Measurements from ENCODE around the gene RAB17. TPM values are rescaled to one million over a fixed set of nuclear protein-coding genes. Genes with fewer than 3 reads are reported as not detected.
"Not testable (repeated sequence)": the region's sequence is repeated elsewhere in the genome, so short reads cannot be mapped to it uniquely, and the experiment has no call there.

The RAB17 gene
- total and polyA plus RNA-seq, 2 of the 4 experiments (the other 2 are of a cell fraction), result 0.41 TPM; not detected in 1

DNA sequence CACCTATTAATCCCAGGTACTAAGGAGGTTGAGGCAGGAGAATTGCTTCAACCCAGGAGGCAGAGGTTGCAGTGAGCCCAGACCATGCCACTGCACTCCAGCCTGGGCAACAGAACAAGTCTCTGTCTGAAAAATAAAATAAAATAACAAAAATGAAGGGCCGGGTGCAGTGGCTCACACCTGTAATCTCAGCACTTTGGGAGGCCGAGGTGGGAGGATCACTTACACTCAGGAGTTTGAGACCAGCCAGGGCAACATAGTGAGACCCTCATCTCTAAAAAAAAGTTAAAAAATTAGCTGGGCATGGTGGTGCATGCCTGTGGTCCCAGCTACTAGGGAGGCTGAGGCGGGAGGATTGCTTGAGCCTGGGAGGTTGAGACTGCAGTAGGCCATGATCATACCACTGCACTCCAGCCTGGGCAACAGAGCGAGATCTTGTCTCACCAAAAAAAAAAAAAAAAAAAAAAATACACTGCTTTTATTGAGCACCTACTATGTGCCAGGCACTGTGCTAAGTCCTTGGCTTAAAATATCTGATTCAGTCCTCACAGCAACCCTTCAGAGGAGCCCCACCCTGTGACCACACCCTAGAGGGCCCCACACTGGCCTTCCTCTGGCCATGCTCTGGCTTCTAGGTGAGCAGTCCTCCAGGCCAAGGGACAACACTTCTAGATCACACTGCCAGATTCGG lies 5.4 kb upstream of the RAB17 start:
- CTCF ChIA-PET, result interaction anchor here (0.7 kb wide), 1 partner anchor 176 kb away, joined by 4 read pairs; no protein-coding TSS in a partner anchor
- ATAC-seq (ENCODE audit: low read depth); H2BK5ac ChIP-seq (ENCODE audit: low read depth, low read length, poor library complexity, severe bottlenecking); H2BK120ac ChIP-seq (ENCODE audit: low read depth, low read length); H2AK9ac ChIP-seq (replicated peaks; ENCODE audit: low read depth, low read length, poor library complexity); H3K23ac ChIP-seq (ENCODE audit: low read depth, low read length); H3K4me1 ChIP-seq (ENCODE audit: control insufficient read depth, insufficient read depth, low read length); H2BK20ac ChIP-seq (ENCODE audit: low read depth, low read length); H3K56ac ChIP-seq (ENCODE audit: extremely low read depth, insufficient read depth, low read length); POLR2A ChIA-PET (ENCODE audit: unreplicated experiment); H4K91ac ChIP-seq (ENCODE audit: insufficient read depth, low read depth, low read length); H3K27ac ChIP-seq (ENCODE audit: insufficient read depth, low read length); in situ Hi-C loops (cut with MboI; ENCODE audit: low sequenced_read_pairs); H4K8ac ChIP-seq (ENCODE audit: low read depth in 2 of 2, low read length in 2 of 2); dilution Hi-C loops (cut with HindIII; ENCODE audit: low sequenced_read_pairs, unreplicated experiment); H3K18ac ChIP-seq (ENCODE audit: low read depth, low read length); H2AFZ ChIP-seq (replicated peaks; ENCODE audit: low read length, poor library complexity); H3K36me3 ChIP-seq (ENCODE audit: control insufficient read depth, insufficient read depth, low read length); H3K79me1 ChIP-seq (ENCODE audit: low read depth in 1 of 2, low read length in 2 of 2); H3K9ac ChIP-seq (ENCODE audit: low read depth, low read length); H4K5ac ChIP-seq (ENCODE audit: low read depth, low read length); H2BK15ac ChIP-seq (ENCODE audit: low read depth, low read length); H3K9me3 ChIP-seq (ENCODE audit: control insufficient read depth, insufficient read depth, low read length); H4K20me1 ChIP-seq (ENCODE audit: insufficient read depth, low read length); intact Hi-C loops (cut with micrococcal nuclease); H3K27me3 ChIP-seq (ENCODE audit: control insufficient read depth, insufficient read depth, low read length); H2AK5ac ChIP-seq (ENCODE audit: low read depth, low read length); H3K4ac ChIP-seq (ENCODE audit: low read depth, low read length); BruUV-seq (replicated peaks); H3K9me1 ChIP-seq (ENCODE audit: insufficient read depth, low read length); H3K14ac ChIP-seq (replicated peaks; ENCODE audit: low read depth, low read length); H3K4me3 ChIP-seq (ENCODE audit: insufficient read depth, low read depth, low read length); H3K4me2 ChIP-seq (ENCODE audit: low read depth, low read length); DNase-seq: not testable (repeated sequence)
- WGBS, 2 experiments (ENCODE audit: extremely low coverage in 2 of 2, insufficient read length in 1 of 2), result no CpG with 5 or more reads among the region's 5 CpGs

All from IMR-90 (cell line).